GM18507 (cell line): ENCODE measurements around the gene TBC1D23.
"Not testable (repeated sequence)": the region's sequence is repeated elsewhere in the genome, so short reads cannot be mapped to it uniquely, and the experiment has no call there.

Experiments
- DNase-seq: peaks from one replicate; pipeline ENCODE4 v3.0.0; 2011; ENCODE audit warnings: low read depth; ENCODE audit not compliant: insufficient read length; ENCODE audit errors: extremely low spot score
- FAIRE-seq: peaks from 2 replicates; lab custom pipeline; 2011; peaks lifted over from hg19 to GRCh38; lab: Jason Lieb, UNC

Gene TBC1D23

DNA sequence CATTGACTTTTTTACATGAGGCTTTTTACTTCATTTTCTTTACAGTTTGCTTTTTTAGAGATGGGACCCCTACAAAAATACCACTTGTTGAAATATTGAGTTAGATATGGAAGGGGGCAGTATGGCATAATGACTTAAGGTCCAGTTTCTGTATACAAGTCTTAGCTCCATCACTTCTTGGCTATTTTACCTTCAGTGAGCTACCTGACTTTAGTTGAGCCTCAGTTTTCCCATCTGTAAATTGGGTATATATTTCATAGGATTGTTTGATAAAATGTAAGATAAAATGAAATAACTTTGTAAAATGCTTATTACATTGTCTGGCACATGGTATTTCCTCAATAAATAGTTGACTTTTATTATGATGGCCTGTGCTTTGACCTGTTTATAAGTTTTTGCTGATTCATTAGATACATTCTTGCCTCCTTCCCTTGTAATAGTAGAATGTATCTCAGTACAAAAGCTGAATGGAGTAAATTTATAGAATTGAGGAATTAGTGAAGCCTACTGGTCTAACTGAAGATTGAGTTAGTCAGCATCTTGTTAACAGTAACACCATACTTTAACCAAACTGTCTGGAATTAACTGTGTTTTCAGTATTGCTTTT is 27.6 kb downstream of the TBC1D23 start:
- DNase-seq = no peak
- no peak for FAIRE-seq

DNA sequence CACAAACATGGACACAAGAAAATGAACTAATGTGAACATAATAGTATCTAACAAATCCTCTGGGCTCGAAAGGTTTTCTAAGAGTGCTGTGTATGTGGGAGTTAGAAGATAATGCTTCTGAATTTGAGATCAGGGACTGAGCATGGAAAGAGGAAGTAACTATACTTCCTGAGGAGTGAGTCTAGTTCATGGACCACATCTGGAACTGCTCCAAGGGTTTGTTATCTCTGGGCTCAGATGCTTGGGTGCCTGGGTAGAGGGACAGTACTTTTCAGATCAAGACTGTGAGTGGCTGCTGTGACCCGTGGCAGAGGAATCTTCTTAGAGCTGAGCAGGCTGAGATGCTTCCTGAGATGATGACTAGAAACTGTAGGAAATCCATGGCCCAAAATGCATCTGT is 28.5 kb downstream of the TBC1D23 start:
- DNase-seq = no peak
- no peak for FAIRE-seq

DNA sequence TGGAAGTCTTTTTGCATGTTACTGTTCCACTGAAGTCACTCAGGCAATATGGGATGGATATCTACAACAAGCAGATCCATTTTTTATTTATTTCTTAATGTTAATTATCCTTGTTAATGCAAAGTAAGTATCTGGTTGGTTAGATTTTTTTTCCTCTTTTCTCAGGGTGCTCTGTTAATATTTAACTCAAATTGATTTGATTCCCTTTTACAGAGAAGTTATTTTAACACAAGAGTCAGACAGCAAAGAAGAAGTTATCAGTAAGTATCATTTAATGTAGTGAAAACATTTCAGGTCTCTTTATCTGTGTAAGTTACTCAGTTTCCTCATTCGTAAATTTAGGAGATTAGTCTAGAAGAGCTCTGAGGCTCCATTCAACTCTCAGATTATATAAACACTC is 34.3 kb downstream of the TBC1D23 start:
- no peak for FAIRE-seq

DNA sequence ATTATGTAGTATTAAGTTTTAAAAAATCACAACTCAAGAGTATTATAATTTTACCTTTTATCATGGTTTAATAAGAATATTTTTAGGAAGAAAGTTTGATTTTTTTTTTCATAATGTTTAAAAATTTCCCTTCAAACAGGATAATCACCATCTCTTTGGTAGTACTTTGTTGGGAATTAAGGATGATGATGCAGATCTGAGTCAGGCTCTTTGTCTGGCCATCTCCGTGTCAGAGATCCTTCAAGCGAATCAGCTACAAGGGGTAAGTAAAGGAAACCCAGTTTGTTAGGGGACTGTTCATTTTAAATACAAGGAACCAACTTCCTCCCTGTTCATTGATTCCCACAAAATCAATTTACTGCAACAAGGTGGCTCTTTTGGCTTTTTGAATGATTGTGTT is 37.0 kb downstream of the TBC1D23 start:
- FAIRE-seq (no peak), DNase-seq (no peak)

More for the DNA sequence above, 34.3 kb downstream of the TBC1D23 start:
- no peak for DNase-seq

DNA sequence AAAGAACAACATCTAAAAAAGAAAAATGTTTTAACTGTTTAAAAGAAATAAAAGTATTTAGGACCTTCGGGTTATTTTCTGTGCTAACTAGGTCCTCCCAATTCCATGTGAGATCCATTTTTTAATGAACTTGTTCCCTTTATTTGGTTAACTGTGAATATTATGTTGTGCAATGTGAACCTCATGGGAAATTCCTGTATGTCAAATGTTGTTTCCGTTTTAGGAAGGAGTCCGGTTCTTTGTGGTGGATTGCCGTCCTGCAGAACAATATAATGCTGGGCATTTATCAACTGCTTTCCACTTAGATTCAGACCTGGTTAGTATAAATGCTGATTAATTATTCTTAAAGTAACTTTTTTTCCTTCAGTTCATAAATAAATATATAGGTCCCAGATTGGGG is 38.2 kb downstream of the TBC1D23 start:
- DNase-seq (no peak), FAIRE-seq (no peak)

DNA sequence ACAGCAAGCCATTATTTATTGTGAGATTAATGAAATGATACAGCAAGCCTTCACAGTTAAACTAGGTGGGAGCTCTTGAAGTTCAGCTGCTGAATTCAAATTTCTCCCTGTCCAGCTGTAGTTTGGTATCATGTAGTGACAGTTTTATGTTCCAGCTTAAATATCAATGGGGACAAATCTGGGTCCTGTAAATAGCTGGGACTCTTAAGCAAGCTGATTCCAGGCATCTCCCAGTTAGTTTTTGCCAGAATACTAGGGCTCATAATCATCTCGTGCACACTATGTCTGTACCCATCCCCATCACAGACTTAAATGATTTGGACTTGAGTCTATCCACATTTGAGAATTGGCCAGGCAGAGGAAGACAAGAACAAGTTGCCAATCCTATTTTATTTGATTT is 45.9 kb downstream of the TBC1D23 start:
- FAIRE-seq = no peak
- no peak for DNase-seq

DNA sequence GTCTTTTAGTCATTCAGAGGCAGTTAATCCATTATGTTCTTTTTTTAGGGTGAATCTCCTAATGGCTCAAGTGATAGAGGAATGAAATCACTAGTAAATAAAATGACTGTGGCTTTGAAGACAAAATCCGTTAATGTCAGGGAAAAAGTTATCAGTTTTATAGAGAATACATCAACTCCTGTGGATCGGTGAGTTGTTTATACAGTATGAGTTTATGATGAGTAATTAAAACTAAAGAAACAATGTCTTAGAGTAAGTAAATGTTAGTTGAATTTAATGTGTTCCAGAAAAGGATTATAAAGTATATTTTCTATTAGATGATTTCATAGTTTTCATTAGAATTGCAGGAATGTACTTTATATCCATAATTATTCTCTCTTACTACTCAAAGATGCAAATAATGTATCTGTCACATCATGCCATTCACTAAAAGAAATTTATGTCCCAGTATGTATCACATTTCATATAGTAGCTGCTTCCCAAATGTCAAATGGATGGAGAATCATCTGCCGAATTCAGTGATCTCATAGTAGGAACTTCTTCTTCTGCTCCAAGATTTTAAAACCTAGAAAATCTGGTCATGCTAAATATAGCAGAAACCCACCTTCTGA is 49.7 kb downstream of the TBC1D23 start:
- FAIRE-seq (no peak), DNase-seq (no peak)

DNA sequence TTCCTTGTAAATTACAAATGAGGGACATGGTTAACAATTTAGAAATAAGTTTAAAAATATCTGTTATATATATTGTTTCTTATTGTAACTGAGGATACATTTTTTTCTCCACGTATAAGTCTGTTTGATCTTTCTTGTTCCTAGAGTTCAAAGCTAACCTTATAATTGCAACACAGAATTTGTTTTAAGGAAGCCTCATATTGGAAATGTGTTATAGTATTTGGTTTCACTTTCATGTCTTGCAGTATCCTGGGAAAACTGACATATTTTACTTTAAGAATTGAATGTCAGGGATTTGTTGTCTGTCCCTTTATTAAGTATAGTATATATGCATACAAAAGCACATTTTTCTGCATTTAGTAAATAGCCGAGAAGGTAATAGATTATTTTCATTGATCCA is 50.2 kb downstream of the TBC1D23 start:
- FAIRE-seq = no peak
- DNase-seq = no peak

DNA sequence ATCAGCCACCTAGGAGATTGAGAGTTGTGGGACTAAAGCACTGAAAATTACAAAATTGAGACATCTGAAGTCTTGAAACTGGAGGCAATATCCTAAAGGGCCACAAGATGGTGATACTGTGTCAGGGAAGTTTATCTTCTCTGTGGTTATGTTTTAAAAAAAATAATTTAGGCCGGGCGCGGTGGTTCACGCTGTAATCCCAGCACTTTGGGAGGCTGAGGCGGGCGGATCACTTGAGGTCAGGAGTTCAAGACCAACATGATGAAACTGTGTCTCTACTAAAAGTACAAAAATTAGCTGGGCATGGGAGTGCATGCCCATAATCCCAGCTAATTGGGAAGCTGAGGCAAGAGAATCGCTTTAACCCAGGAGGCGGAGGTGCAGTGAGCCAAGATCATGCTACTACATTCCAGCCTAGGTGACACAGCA is 55.9 kb downstream of the TBC1D23 start:
- no peak for DNase-seq
- FAIRE-seq = peak; percentile 74

DNA sequence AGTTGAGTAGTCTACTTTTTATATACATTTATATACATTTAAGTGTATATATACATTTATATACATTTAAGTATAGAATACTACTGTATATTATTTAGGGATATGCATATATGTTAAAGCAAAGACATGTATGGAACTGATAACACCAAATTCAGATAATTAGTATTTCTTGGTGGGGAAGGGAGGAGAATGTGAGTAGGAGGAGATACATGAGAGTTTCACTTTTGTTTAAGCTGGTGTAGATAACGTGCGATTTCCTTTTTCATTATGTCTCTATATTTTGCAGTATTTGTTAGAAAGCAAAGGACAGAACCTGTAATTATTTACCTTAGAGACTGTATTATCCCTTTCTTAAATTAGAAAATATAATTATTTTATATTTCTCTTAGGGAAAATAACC is 57.1 kb downstream of the TBC1D23 start:
- FAIRE-seq = peak; percentile 68
- peak; percentile 8 for DNase-seq

DNA sequence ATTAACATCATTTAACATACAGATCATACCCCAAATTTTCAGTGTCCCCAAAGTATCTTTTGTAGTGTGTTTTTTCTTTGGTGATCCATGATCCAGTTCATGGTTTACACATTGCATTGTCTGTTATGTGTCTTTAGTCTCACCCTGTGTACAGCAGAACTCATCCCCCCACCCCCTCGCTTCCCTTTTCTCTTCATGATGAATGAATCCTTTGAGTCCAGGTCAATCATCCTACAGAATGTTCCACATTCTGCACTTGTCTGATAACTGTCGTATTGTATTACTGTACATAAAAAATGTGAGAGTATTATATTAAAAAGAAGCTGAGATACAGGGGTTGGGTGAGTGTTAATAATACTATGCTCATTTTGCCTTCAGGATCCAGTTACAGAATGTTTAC is 59.2 kb downstream of the TBC1D23 start:
- DNase-seq = no peak
- no peak for FAIRE-seq

DNA sequence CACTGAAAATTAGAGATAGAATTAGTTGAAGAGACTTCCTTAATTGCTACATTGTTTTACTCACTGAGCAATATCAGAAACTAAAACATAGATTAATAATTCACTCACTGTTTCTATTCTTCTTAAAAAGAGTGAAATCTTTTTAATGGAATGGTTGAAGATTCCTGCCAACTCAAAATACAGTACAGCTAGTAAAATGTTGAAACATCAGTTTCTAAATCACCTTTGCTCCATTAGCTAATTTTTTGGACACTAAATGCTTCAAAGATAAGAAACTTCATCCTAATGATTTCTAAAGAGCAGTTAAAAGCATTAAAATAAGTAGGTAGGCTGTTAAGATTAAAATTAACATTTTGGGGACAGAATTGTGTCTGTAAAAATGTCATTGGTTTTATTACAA is 63.3 kb downstream of the TBC1D23 start:
- peak; percentile 26 for FAIRE-seq
- no peak for DNase-seq

DNA sequence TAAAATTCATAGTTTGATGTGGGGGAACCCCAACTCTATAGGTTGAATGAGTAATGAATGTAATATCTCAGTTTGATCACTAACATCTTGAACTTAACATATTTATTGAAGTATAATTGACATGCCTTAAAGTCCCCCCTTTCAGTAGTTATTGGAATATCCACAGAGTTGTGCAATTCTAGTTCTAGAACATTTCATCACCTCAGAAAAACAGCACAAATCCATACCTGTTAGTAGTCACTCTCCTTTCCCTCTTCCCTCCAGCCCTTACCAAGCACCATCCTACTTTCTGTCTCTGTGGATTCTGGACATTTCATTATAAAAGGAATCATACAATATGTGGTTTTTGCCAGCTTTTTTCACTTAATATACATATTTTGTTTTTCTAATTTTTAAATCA is 65.0 kb downstream of the TBC1D23 start:
- DNase-seq = no peak
- no peak for FAIRE-seq

DNA sequence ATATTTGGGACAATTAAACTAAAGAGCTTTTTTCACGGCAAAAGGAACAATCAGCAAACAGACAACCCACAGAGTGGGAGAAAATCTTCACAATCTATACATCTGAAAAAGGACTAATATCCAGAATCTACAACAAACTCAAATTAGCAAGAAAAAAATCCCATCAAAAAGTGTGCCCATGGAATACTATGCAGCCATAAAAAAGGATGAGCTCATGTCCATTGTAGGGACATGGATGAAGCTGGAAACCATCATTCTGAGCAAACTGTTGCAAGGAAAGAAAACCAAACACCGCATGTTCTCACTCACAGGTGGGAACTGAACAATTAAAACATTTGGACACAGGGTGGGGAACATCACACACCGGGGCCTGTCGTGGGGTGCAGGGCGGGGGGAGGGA is 66.6 kb downstream of the TBC1D23 start:
- not testable (repeated sequence) for DNase-seq, FAIRE-seq

DNA sequence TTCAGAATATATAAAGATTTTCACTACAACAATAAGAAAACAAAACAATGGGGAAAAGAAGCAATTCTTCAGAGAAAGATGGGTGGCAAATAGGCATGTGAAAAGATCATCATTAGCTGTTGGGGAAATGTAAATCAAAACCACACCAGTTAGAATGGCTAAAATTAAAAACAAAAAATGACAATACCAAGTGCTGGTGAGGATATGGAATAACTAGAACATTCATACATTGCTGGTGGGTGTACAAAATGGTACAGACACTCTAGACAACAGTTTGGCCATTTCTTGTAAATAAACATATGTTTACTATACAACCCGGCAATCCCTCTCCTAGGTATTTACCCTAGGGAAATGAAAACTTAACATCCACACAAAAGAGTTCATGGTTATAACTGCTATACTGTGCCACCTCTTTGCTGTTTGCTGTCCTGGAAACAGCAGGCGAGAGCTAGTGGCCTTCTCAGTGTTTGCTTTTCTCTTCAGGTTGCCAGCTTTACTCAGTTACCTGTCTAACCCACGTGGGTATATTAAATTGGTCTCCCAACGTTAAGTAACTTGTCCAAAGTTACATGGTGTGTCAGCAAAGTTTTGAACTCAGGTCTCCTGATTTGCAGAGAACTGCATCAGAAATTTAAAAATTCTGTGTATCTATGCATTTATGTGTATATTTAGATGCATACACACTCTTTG is 69.2 kb downstream of the TBC1D23 start:
- FAIRE-seq (no peak), DNase-seq (no peak)

DNA sequence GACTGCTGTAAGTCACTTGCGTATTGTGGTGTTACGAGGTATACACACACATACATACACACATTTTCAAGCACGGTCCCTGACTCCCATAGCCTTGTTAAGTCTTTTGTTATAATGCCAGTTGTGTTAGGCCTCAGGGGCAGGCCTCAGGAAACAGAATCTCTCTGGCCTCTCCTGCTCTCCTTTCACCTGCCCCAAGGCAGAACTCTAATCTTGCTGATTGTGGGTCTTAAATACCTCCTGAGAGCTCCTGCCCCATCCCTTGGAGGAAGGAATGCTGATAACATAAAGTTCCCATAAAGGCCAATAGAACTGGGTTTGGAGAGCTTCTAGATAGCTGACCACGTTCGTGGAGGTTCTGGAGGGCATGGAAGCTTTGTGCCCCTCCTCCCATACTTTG is 69.9 kb downstream of the TBC1D23 start:
- FAIRE-seq = no peak
- no peak for DNase-seq

DNA sequence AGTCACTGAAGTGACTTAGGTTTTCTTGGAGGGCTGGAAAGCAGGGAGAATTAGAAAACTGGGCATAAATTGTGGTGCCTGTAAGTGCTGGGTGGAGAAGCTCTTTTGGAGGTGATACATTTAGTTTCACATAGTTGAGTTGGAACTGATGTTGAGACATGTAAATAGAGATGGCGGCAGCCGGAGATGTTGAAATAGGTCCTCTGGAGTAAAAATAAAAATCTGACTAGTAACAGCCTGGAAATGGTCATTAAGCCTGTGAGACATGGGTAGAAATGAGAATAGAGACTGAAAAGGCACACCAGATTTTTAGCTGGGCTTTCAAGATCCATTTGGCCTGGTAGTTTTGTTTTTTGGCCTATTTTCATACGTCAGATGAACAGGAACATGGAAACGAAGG is 70.9 kb downstream of the TBC1D23 start:
- no peak for DNase-seq
- FAIRE-seq = no peak

DNA sequence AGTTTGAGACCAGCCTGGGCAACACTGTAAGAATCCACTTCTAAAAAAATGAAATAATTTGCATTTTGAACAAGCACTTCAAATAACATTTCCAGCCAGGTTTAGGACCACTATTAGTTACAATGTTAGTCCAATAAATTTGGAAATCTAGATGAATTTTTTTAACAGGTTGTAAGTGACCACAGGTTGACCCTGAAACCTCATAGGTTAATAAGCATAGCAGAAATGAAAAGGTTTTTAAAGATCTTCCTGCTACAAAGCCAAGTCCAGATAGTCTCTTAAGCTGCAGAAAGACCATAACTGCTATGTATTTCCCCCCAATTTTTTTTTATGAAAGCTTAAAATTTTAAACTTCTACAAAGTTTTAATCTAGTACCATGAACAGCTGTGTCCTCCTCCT is 72.3 kb downstream of the TBC1D23 start:
- FAIRE-seq (no peak), DNase-seq (no peak)

DNA sequence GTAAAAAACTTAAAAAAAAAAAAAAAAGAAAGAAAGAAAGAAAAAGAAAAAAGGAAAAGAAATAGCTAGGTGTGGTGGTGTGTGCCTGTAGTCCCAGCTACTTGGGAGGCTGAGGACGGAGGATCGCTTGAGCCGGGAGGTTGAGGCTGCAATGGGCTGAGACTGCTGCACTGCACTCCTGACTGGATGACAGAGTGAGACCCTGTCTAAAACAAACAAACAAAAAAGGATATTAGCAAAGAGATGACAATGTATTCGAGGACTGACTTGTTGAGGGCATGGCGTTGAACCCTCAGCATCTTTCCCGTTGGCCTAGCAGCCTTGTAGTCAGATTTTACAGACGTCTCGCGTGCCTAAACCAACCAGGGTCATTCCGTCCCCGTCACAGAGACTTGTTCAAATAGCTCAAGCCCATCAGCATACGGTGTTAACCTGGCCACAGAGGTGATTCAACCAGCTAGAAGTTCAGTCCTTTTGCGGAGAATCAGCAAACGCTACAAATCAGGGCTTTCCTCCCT is 73.2 kb downstream of the TBC1D23 start:
- DNase-seq = no peak
- no peak for FAIRE-seq

DNA sequence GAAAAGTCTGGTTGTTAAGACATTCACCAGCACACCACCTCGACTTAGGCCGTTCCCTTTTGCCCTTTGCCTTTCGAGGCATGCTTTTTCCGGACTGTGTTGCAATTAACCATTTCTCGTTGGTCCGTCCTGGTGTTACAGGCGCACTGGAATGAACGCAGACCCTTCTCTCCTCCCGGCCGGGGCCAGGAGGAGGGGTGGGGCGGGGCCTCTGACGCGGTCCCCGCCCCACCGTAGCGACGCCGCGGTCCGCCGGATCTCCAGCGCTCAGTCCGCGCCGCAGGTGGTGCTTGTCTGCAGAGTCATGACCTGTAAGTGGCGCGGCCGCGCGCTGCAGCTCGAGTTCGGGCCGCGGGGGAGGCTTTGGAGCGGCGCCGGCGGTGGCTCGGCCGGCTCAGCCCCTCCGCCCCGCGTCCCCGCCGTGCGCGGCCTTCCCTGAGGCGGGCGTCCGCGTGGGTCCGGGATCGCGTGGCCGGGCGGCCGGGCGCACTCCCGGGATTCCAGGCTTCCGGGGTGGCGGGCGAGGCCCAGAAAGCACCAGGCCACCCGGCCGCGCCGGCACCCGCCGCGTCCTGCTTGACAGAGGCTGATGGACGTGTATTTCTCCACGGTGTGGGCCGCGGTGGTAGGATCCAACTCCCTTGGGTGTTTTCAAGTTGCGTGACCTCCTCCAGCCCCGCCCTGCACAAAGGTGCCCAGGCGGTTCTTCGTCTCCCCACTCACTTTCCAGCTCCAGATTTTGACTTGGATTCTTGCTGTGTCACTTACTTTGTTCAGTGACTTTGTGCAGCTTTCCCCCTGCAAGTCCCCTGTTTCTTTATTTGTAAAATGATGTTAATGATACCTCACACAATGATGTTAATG is 73.9 kb downstream of the TBC1D23 start, which contains the start of gene NIT2:
NIT2 (plus strand) TSS at position 270 of the 864 bp plus-strand sequence; CDS start at position 305, 35 bp downstream.
- FAIRE-seq (peak; percentile 86), DNase-seq (peak; percentile 87)
